Measurements from ENCODE around the gene GRIN1.

GRCh38 chr9:137166380-137167229, 27.7 kb downstream of the GRIN1 start:
- no peak for TF ChIP-seq CTCF (IDR thresholded peaks at IDR 0.05)
- no peak for TF ChIP-seq POLR2A (IDR thresholded peaks at IDR 0.05)
